ENCODE results near the gene TUBGCP6.

Gene TUBGCP6

GRCh38 chr22:50178871-50179869 lies 65.7 kb downstream of the TUBGCP6 start:
- TF ChIP-seq, protein P1, sequence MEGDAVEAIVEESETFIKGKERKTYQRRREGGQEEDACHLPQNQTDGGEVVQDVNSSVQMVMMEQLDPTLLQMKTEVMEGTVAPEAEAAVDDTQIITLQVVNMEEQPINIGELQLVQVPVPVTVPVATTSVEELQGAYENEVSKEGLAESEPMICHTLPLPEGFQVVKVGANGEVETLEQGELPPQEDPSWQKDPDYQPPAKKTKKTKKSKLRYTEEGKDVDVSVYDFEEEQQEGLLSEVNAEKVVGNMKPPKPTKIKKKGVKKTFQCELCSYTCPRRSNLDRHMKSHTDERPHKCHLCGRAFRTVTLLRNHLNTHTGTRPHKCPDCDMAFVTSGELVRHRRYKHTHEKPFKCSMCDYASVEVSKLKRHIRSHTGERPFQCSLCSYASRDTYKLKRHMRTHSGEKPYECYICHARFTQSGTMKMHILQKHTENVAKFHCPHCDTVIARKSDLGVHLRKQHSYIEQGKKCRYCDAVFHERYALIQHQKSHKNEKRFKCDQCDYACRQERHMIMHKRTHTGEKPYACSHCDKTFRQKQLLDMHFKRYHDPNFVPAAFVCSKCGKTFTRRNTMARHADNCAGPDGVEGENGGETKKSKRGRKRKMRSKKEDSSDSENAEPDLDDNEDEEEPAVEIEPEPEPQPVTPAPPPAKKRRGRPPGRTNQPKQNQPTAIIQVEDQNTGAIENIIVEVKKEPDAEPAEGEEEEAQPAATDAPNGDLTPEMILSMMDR (IDR thresholded peaks at IDR 0.05): no peak

DNA sequence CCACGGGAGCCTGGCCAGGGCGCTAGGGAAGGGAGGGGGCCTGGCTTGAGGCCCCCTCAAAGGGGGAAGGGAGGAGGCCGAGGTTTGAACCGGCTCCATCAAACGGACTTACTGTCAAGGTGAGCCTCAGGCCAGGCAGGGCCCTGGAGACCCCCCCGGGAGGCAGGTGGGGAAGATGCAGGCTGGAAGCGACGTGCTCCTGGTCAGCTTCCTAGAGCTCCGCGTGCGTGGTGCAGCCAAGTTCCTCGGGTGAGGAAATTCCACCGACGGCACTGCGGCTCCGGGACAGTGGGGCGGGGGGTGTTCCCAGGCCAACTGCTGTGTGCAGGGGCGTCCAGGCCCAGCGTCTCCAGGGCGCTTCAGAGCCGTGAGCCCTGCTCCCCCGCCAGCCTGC lies 66.4 kb downstream of the TUBGCP6 start:
- TF ChIP-seq, protein P1 (IDR thresholded peaks at IDR 0.05): no peak

GRCh38 chr22:50177537-50178470 lies 67.0 kb downstream of the TUBGCP6 start:
- TF ChIP-seq, protein P1 (IDR thresholded peaks at IDR 0.05): no peak

- TF ChIP-seq, protein P1 (IDR thresholded peaks at IDR 0.05): no peak
Observed at GRCh38 chr22:50176850-50177536, 67.8 kb downstream of the TUBGCP6 start.

DNA sequence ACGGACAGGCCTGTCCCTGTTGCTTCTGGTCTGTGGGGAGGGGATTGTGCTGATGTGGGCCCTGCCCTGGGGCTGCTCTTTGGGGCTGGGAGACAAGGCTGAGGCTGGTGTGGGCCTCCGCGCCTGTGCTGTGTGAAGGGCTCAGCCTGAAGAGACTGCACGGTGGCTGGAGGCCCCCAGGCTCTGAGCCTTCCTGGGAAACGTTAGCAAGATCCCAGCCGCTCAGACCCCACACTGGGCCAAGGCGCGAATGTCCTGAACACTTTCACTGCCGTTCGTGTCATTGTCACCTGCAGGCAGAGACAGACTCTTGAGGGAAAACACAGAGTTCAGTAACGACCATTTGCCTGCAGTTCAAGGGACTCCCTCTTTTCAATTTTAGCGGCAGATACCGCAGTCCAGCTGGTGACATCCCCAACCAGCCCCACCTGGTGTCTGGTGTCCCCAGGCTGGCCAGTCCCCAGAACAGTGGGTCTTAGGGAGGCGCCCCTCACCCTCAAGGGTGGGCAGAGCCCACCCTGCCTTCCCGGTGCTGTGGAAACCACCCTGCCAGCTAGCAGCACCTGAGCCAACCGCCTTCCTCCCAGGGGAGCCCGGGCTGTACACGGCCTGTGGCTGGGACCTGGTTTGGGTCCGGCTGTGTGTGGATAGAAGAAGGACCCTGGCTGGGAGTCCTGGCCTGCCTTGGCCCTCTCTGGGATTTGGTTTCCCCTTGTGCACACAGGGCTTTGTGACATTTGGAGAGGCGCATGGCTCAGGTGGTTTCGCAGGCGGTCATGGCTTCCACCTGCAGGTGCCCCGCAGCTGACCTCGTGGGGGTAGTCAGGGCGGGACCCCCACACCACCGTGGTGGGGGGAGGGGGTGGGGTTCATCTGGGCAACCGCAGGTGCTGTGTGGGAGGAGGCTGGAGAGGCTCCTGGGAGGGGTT lies 68.6 kb downstream of the TUBGCP6 start:
- TF ChIP-seq, protein P1 (IDR thresholded peaks at IDR 0.05): no peak

DNA sequence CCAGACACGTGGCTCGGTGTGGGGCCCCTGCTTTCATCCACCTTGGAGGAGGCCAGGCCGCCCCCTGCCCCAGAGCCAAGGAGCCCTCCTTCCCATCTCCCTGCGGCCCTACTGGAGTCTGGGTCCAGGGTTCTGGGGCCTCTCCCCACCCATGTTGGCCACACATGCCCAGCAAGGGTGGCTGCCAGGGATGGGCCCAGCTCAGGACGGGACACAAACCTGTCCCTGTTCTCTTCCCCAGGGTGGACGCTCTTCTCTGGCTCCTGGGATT lies 69.7 kb downstream of the TUBGCP6 start:
- TF ChIP-seq, protein P1 (IDR thresholded peaks at IDR 0.05): no peak
